DND-41 (cell line): ENCODE data around the gene MALL.

Experiments used
- EZH2 ChIP-seq: IDR thresholded peaks from 3 replicates; pipeline ENCODE4 v1.6.1; 2012; ENCODE audit warnings: borderline replicate concordance, low read depth, mild to moderate bottlenecking, moderate library complexity, low read length, inconsistent platforms; ENCODE audit not compliant: severe bottlenecking
- TF ChIP-seq, protein P1 (sequence below): IDR thresholded peaks from 2 replicates; pipeline ENCODE4 v1.5.1; 2012; ENCODE audit warnings: borderline replicate concordance, low read length, moderate library complexity, mild to moderate bottlenecking; ENCODE audit not compliant: poor library complexity, severe bottlenecking; ENCODE audit errors: extremely low read depth

DNA sequence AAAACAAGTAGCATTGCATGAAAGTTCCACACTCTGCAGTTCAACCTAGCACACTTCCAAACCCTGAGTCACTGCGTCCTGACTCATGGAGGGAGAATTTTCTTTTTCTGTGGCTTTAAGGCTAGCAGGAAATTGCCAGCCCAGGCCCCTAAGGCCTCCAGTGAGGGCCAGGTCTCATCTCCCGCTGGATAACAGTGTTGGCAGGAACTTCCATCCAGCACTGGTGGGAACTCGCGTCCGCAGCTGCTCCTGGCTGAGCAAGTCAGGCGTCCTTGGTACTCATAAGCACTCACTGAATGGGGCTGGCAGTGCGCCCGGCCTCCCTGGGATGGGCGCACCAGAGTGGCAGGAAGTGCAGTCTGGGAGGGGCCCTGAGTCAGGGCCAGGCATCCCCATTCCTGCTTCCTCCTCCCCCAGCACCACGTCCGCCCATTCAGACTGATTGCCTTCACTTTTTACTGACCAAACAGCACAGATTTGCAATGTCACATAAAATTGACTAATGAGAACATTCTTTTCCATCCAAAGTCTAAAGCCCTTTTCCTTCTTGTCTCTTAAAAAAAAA lies 14.3 kb downstream of the MALL start:
- TF ChIP-seq, protein P1, sequence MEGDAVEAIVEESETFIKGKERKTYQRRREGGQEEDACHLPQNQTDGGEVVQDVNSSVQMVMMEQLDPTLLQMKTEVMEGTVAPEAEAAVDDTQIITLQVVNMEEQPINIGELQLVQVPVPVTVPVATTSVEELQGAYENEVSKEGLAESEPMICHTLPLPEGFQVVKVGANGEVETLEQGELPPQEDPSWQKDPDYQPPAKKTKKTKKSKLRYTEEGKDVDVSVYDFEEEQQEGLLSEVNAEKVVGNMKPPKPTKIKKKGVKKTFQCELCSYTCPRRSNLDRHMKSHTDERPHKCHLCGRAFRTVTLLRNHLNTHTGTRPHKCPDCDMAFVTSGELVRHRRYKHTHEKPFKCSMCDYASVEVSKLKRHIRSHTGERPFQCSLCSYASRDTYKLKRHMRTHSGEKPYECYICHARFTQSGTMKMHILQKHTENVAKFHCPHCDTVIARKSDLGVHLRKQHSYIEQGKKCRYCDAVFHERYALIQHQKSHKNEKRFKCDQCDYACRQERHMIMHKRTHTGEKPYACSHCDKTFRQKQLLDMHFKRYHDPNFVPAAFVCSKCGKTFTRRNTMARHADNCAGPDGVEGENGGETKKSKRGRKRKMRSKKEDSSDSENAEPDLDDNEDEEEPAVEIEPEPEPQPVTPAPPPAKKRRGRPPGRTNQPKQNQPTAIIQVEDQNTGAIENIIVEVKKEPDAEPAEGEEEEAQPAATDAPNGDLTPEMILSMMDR = no peak
- TF ChIP-seq EZH2 = no peak
